Hematopoietic multipotent progenitor cell treated with erythropoietin and hydrocortisone succinate and interleukin-3 and kit ligand, for 17 days (in vitro differentiated cells): ENCODE measurements around the gene CABP2.
"Not testable (repeated sequence)": the region's sequence is repeated elsewhere in the genome, so short reads cannot be mapped to it uniquely, and the experiment has no call there.

Experiments
- DNase-seq: peaks from one replicate; pipeline ENCODE4 v3.0.0-alpha.2; 2015; ENCODE audit warnings: low spot score

Gene CABP2

GRCh38 chr11:67494371-67495233, 28.6 kb downstream of the CABP2 start:
- DNase-seq: no peak

- no peak for DNase-seq
Measured at GRCh38 chr11:67493548-67494370, 29.5 kb downstream of the CABP2 start.

- no peak for DNase-seq
Measured at GRCh38 chr11:67492801-67493547, 30.3 kb downstream of the CABP2 start.

GRCh38 chr11:67492069-67492727, 31.0 kb downstream of the CABP2 start:
- no peak for DNase-seq

- DNase-seq: no peak
Measured at GRCh38 chr11:67491276-67492068, 31.8 kb downstream of the CABP2 start.

GRCh38 chr11:67490727-67491065, 32.5 kb downstream of the CABP2 start:
- no peak for DNase-seq

- DNase-seq: no peak
Measured at GRCh38 chr11:67489885-67490726, 33.1 kb downstream of the CABP2 start.

GRCh38 chr11:67489203-67489884, 33.9 kb downstream of the CABP2 start:
- no peak for DNase-seq

GRCh38 chr11:67486481-67487195, 36.6 kb downstream of the CABP2 start:
- no peak for DNase-seq

GRCh38 chr11:67485873-67486361, 37.3 kb downstream of the CABP2 start:
- not testable (repeated sequence) for DNase-seq

GRCh38 chr11:67484847-67485311, 38.4 kb downstream of the CABP2 start:
- no peak for DNase-seq

- DNase-seq: no peak
Measured at GRCh38 chr11:67483831-67484665, 39.2 kb downstream of the CABP2 start.

- DNase-seq: peak; percentile 96
Measured at GRCh38 chr11:67482827-67483798, 40.1 kb downstream of the CABP2 start, which contains the start of gene AIP. AIP (plus strand) TSS chr11:67483026; CDS start chr11:67483159, 133 bp downstream.

- no peak for DNase-seq
Measured at GRCh38 chr11:67482275-67482826, 40.9 kb downstream of the CABP2 start.

GRCh38 chr11:67477344-67478050, 45.7 kb downstream of the CABP2 start:
- not testable (repeated sequence) for DNase-seq
